ENCODE data around the gene CALU. TPM values are rescaled to one million over a fixed set of nuclear protein-coding genes. Genes with fewer than 3 reads are reported as not detected.

The CALU gene
- total RNA-seq, 1 experiment from 2014 or later, result 169 TPM

Other genes starting within 250 kb of the CALU start
- 0.91 and 3.6 TPM in 2 replicates for gene GARIN1A, start 67.1 kb upstream of the CALU start, total RNA-seq (2014; rRNA removed)
- gene OPN1SW, start 36.4 kb downstream of the CALU start, total RNA-seq (2014; rRNA removed), result not detected in 2 replicates
- gene CCDC136, start 52.6 kb downstream of the CALU start, total RNA-seq (2014; rRNA removed), result 9.8 and 10.5 TPM in 2 replicates
- 88.7 and 121 TPM in 2 replicates for gene FLNC, start 91.0 kb downstream of the CALU start, total RNA-seq (2014; rRNA removed)
- 129 and 131 TPM in 2 replicates for gene ATP6V1F, start 123.5 kb downstream of the CALU start, total RNA-seq (2014; rRNA removed)
- gene KCP, start 171.3 kb downstream of the CALU start, total RNA-seq (2014; rRNA removed), result 3.2 and 3.4 TPM in 2 replicates
- 12.2 and 15.3 TPM in 2 replicates for gene IRF5, start 198.6 kb downstream of the CALU start, total RNA-seq (2014; rRNA removed)

Measured in PC-3 (cell line).